Pancreas (tissue), 10 donors: ENCODE data around the gene AJM1. TPM values are rescaled to one million over a fixed set of nuclear protein-coding genes. Genes with fewer than 3 reads are reported as not detected.
"Not testable (repeated sequence)": the region's sequence is repeated elsewhere in the genome, so short reads cannot be mapped to it uniquely, and the experiment has no call there.

Experiments
- ATAC-seq, 4 donors: fragments of 200-7000 bp; cut with Tn5 transposase; one replicate each; pipeline versions ENCODE4 v1.8.0 to v1.9.1; 2020; ENCODE audit warnings: mild to moderate bottlenecking in 4 of 4, moderate library complexity in 4 of 4
- DNase-seq, 6 donors: peaks; one replicate each; pipeline ENCODE4 v3.0.0-alpha.2; 2020
- FAIRE-seq: peaks from 2 replicates; lab custom pipeline; 2012; peaks lifted over from hg19 to GRCh38; lab: Jason Lieb, UNC
- H3K27ac ChIP-seq, 4 donors: fragments of 200-600 bp; sonication (generic); 1 replicate in 3 of 4; 2 replicates in 1 of 4; pipeline versions ENCODE4 v1.5.0 to v1.8.0; 2020
- H3K27me3 ChIP-seq, 4 donors: fragments of 200-600 bp; one replicate each; pipeline ENCODE4 v1.8.0; 2021
- H3K36me3 ChIP-seq, 3 donors: fragments of 200-600 bp; sonication (generic) in 1 of 3; one replicate each; pipeline versions ENCODE4 v1.5.0 to v1.8.0; 2020 to 2021
- H3K4me1 ChIP-seq, 3 donors: fragments of 200-600 bp; one replicate each; pipeline ENCODE4 v1.8.0; 2021
- H3K4me3 ChIP-seq, 4 donors: fragments of 200-600 bp; sonication (generic) in 2 of 4; one replicate each; pipeline versions ENCODE4 v1.5.0 to v1.8.0; 2020 to 2021
- H3K9me3 ChIP-seq, 4 donors: fragments of 200-600 bp; one replicate each; pipeline ENCODE4 v1.8.0; 2021
- WGBS, 2 donors: extraction: QIAGEN DNeasy Blood & Tissue Kit; methylation state at CpG; one replicate each; pipeline ENCODE4 v1.1.7; 2013; 5-methylcytosine and 5-hydroxymethylcytosine counted together
- intact Hi-C, 3 donors: fragments of 100-400 bp; cut with DNase I; formaldehyde crosslinking; loops; one replicate each; pipeline versions ENCODE4 v1.11.1 to v1.14.2; 2022
- polyA plus RNA-seq, 2 donors: library from polyadenylated mRNA; stranded (reverse); fragments of 200-250 nt; gene quantifications; one replicate each; pipeline ENCODE4 v1.2.3, GENCODE V29; 2013
- total RNA-seq, 6 donors: library from RNA; stranded (reverse); fragmentation: NEBNext Ultra II Directional in 4 of 6; extraction: Animal tissue kit (Norgen Biotek cat#: 25700) in 4 of 6; gene quantifications; one replicate each; pipeline versions ENCODE4 v1.2.1 to v1.2.4, GENCODE V29; 2021 to 2023
- TF ChIP-seq, protein P1 (sequence below), 4 donors: fragments of 200-600 bp; sonication (generic) in 3 of 4; IDR thresholded peaks; one replicate each; pipeline versions ENCODE4 v1.5.0 to v1.8.0; 2021; ENCODE audit warnings: antibody characterized with exemption in 4 of 4
- donor health status: healthy with polysubstance abuse.
- donor health status: DM: no; HTN: no; CAD: no; lungs with moderate emphysema.
- donor health status: DM: no; HTN: no; CAD: no.
- donor health status: control.
- donor health status: control.
- donor health status: Bipolar disorder and iron deficiency.
- donor health status: DM: yes; HTN: yes; CAD: no.
- donor health status: DM: no; HTN: no; CAD: no.
- donor health status: DM: no; HTN: no; CAD: no.
- donor health status: DM: yes; HTN: yes; CAD: no.

The AJM1 gene
- total and polyA plus RNA-seq, 8 donors, result 2.9 to 11.7 (median 5.0) TPM

GRCh38 chr9:136867917-136868316 is 25.6 kb downstream of the AJM1 start:
- no peaks in the 10 kb centered on the region for H3K9me3 ChIP-seq
- peaks cover 4 to 8% (median 8%) of the 10 kb centered on the region in 3 donors for H3K36me3 ChIP-seq
- ATAC-seq, result no peak
- no peak overlapping the region for H3K27ac ChIP-seq
- 97 to 99% methylated on average over 18 of the region's 18 CpGs for WGBS, 2 donors
- no peak for DNase-seq
- no peak for FAIRE-seq
- H3K27me3 ChIP-seq, result no peaks in the 10 kb centered on the region
- peaks cover 0 to 12% (median 4%) of the 10 kb centered on the region in 3 donors for H3K4me1 ChIP-seq
- intact Hi-C loops, result no loop called here
- no peak overlapping the region for H3K4me3 ChIP-seq
- TF ChIP-seq, protein P1, sequence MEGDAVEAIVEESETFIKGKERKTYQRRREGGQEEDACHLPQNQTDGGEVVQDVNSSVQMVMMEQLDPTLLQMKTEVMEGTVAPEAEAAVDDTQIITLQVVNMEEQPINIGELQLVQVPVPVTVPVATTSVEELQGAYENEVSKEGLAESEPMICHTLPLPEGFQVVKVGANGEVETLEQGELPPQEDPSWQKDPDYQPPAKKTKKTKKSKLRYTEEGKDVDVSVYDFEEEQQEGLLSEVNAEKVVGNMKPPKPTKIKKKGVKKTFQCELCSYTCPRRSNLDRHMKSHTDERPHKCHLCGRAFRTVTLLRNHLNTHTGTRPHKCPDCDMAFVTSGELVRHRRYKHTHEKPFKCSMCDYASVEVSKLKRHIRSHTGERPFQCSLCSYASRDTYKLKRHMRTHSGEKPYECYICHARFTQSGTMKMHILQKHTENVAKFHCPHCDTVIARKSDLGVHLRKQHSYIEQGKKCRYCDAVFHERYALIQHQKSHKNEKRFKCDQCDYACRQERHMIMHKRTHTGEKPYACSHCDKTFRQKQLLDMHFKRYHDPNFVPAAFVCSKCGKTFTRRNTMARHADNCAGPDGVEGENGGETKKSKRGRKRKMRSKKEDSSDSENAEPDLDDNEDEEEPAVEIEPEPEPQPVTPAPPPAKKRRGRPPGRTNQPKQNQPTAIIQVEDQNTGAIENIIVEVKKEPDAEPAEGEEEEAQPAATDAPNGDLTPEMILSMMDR (IDR thresholded peaks at IDR 0.05), result no peak

GRCh38 chr9:136868644-136869043 is 26.4 kb downstream of the AJM1 start:
- H3K9me3 ChIP-seq, result no peaks in the 10 kb centered on the region
- DNase-seq (no peak), ATAC-seq (no peak), FAIRE-seq (no peak)
- H3K36me3 ChIP-seq, result peaks cover under 1 to 1% (median under 1%) of the 10 kb centered on the region in 3 donors
- 87 to 89% methylated on average over 11 of the region's 11 CpGs for WGBS, 2 donors
- H3K27ac ChIP-seq, result no peak overlapping the region
- intact Hi-C loops, result no loop called here
- H3K4me1 ChIP-seq, result peaks cover 0 to 12% (median 4%) of the 10 kb centered on the region in 3 donors
- TF ChIP-seq, protein P1 (IDR thresholded peaks at IDR 0.05), result no peak
- no peaks in the 10 kb centered on the region for H3K27me3 ChIP-seq
- H3K4me3 ChIP-seq, result no peak overlapping the region

- H3K36me3 ChIP-seq, DNase-seq, ATAC-seq, H3K27ac ChIP-seq, H3K9me3 ChIP-seq, intact Hi-C loops, H3K4me1 ChIP-seq, H3K4me3 ChIP-seq, H3K27me3 ChIP-seq, FAIRE-seq: not testable (repeated sequence)
- 88 to 97% methylated on average over 2 of the region's 2 CpGs for whole genome bisulfite sequencing, 2 donors
Measured at GRCh38 chr9:136869611-136870010, 27.3 kb downstream of the AJM1 start.

GRCh38 chr9:136875155-136875554 is 32.9 kb downstream of the AJM1 start:
- FAIRE-seq (no peak), ATAC-seq (no peak), DNase-seq (no peak)

GRCh38 chr9:136876476-136876875 is 34.2 kb downstream of the AJM1 start:
- Histone ChIP-seq H3K27ac (no peak overlapping the region), H3K4me3 (no peak overlapping the region), H3K9me3 (no peaks in the 10 kb centered on the region), H3K27me3 (no peaks in the 10 kb centered on the region), H3K36me3 (no peaks in the 10 kb centered on the region), H3K4me1 (peaks cover 0 to 2% (median 0%) of the 10 kb centered on the region in 3 donors)
- TF ChIP-seq, protein P1 (IDR thresholded peaks at IDR 0.05), result no peak
- 83 to 87% methylated on average over 5 of the region's 5 CpGs for WGBS, 2 donors
- no peak for FAIRE-seq
- DNase-seq, result no peak
- intact Hi-C loops, result no loop called here
- no peak for ATAC-seq

More at GRCh38 chr9:136875155-136875554, 32.9 kb downstream of the AJM1 start:
- no peak overlapping the region for H3K27ac ChIP-seq
- no peaks in the 10 kb centered on the region for H3K27me3 ChIP-seq
- no peak overlapping the region for H3K4me3 ChIP-seq
- intact Hi-C loops, result no loop called here
- WGBS, 2 donors, result 94% methylated on average over 6 of the region's 6 CpGs
- H3K36me3 ChIP-seq, result no peaks in the 10 kb centered on the region
- H3K4me1 ChIP-seq, result no peaks in the 10 kb centered on the region
- H3K9me3 ChIP-seq, result no peaks in the 10 kb centered on the region
- TF ChIP-seq, protein P1 (IDR thresholded peaks at IDR 0.05), result no peak
